Measurements from ENCODE around the gene ARRB1.

Gene ARRB1

DNA sequence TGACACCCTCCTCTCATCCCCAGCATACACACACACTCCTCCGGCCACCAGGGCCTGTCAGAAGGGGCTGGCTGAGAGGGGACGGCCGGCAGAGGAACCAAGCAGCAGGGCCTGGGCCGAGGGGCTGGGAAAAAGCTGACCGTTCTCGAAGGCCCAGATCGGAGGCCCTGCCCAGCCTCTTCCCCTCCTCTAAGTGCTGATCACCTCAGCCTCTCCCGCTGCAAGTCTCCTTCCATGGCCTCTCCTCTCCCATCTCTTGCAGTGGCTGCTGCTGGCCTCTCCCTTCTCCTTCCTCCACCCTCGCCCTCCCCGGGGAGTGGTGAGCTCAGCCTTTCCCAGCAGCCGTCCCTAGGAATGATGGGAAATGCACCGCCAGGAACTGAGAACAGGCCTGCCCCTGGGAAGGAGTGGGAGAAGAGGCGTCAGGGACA, 39.6 kb downstream of the ARRB1 start (continued):
- TF ChIP-seq, protein P1, sequence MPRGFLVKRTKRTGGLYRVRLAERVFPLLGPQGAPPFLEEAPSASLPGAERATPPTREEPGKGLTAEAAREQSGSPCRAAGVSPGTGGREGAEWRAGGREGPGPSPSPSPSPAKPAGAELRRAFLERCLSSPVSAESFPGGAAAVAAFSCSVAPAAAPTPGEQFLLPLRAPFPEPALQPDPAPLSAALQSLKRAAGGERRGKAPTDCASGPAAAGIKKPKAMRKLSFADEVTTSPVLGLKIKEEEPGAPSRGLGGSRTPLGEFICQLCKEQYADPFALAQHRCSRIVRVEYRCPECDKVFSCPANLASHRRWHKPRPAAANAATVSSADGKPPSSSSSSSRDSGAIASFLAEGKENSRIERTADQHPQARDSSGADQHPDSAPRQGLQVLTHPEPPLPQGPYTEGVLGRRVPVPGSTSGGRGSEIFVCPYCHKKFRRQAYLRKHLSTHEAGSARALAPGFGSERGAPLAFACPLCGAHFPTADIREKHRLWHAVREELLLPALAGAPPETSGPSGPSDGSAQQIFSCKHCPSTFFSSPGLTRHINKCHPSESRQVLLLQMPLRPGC (tag by site-specific recombination; IDR thresholded peaks at IDR 0.05), result no peak
- TF ChIP-seq ZNF501 (tag by site-specific recombination; IDR thresholded peaks at IDR 0.05), result no peak

DNA sequence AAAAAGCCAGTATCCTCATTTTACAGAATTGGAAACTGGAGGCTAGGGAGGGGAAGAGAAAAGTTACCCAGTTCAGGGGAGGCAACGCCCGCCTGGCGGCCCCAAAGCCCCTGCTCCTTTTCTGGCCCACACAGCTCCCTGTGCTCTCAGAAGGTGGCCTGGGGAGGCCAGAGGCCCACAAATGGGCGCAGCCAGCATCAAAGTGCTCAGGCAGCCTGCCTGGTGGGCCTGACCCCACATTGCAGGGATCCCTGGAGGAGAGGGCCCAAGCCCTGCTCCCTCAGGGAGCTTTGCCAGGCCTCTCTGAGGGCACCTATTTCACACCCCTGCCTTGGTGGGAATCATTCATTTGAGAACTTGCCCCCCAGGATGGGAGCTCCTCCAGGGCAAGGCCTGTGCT, 42.5 kb downstream of the ARRB1 start:
- ChIA-PET CTCF (interaction anchor here (0.6 to 1.4 kb wide), 3 partner anchors 15 to 61 kb away, joined by 3 to 4 read pairs (median 3); no protein-coding TSS in a partner anchor), POLR2A (no interaction called here)
- H3K27ac ChIP-seq (ENCODE audit: extremely low read depth, low read depth, low read length), result no peak overlapping the region
- H3K4me1 ChIP-seq (ENCODE audit: control insufficient read depth, insufficient read depth, low read length), result no peaks in the 10 kb centered on the region
- no peak overlapping the region for H3K4me3 ChIP-seq (ENCODE audit: low read depth, low read length)
- no peaks in the 10 kb centered on the region for H3K9me3 ChIP-seq (ENCODE audit: control insufficient read depth, insufficient read depth, low read depth, low read length)
- H3K36me3 ChIP-seq (ENCODE audit: control insufficient read depth in 2 of 2, insufficient read depth in 1 of 2, low read length in 2 of 2), result no peaks in the 10 kb centered on the region
- no peak for TF ChIP-seq ZNF555 (tag by site-specific recombination; conservative IDR thresholded peaks at IDR 0.05)
- no peak for TF ChIP-seq SCRT2 (tag by site-specific recombination; IDR thresholded peaks at IDR 0.05)
- no peak for TF ChIP-seq ZNF791 (tag by site-specific recombination; IDR thresholded peaks at IDR 0.05)
- TF ChIP-seq OSR2 (tag by site-specific recombination; IDR thresholded peaks at IDR 0.05), result no peak
- no peak for TF ChIP-seq OVOL3 (tag by site-specific recombination; IDR thresholded peaks at IDR 0.05)
- TF ChIP-seq ZNF146 (tag by site-specific recombination; IDR thresholded peaks at IDR 0.05), result no peak
- no peak for TF ChIP-seq ZNF629 (tag by site-specific recombination; IDR thresholded peaks at IDR 0.05)
- no peak for TF ChIP-seq ZFP37 (tag by site-specific recombination; IDR thresholded peaks at IDR 0.05)
- no peak for TF ChIP-seq ZNF350 (tag by site-specific recombination; IDR thresholded peaks at IDR 0.05)

DNA sequence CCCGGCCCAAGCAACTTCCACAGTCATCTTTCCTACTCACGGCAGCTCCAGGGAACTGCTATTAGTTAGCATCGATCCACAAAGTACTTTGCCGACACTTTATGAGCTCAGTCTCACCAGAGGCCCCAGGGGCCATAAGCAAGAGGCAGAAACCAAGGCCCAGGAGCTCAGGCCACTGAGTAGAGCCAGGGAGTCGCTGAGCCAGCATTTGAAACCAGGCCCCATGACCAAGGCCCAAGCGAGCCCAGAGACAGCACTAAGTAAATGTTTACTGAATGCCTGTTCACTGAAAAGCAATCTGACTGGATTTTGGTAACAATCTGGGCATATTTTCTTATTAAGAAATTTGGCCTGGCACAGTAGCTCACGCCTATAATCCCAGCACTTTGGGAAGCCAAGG, 43.3 kb downstream of the ARRB1 start:
- no peaks in the 10 kb centered on the region for H3K36me3 ChIP-seq (ENCODE audit: control insufficient read depth in 2 of 2, insufficient read depth in 1 of 2, low read length in 2 of 2)
- no peak overlapping the region for H3K27ac ChIP-seq (ENCODE audit: extremely low read depth, low read depth, low read length)
- no peaks in the 10 kb centered on the region for H3K4me1 ChIP-seq (ENCODE audit: control insufficient read depth, insufficient read depth, low read length)
- POLR2A ChIA-PET, result no interaction called here
- TF ChIP-seq KLF7 (tag by site-specific recombination; IDR thresholded peaks at IDR 0.05; ENCODE audit: borderline replicate concordance) (no peak), ZNF660 (tag by site-specific recombination; IDR thresholded peaks at IDR 0.05) (no peak), ZNF416 (tag by site-specific recombination; IDR thresholded peaks at IDR 0.05) (no peak), ZNF175 (tag by site-specific recombination; IDR thresholded peaks at IDR 0.05) (no peak), MYNN (tag by site-specific recombination; IDR thresholded peaks at IDR 0.05; ENCODE audit: borderline replicate concordance) (no peak), ZBTB8A (tag by site-specific recombination; IDR thresholded peaks at IDR 0.05) (no peak), ZNF335 (tag by site-specific recombination; conservative IDR thresholded peaks at IDR 0.05) (no peak)
- TF ChIP-seq, protein P2, sequence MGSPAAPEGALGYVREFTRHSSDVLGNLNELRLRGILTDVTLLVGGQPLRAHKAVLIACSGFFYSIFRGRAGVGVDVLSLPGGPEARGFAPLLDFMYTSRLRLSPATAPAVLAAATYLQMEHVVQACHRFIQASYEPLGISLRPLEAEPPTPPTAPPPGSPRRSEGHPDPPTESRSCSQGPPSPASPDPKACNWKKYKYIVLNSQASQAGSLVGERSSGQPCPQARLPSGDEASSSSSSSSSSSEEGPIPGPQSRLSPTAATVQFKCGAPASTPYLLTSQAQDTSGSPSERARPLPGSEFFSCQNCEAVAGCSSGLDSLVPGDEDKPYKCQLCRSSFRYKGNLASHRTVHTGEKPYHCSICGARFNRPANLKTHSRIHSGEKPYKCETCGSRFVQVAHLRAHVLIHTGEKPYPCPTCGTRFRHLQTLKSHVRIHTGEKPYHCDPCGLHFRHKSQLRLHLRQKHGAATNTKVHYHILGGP (tag by site-specific recombination; IDR thresholded peaks at IDR 0.05), result no peak
- TF ChIP-seq, protein P3, sequence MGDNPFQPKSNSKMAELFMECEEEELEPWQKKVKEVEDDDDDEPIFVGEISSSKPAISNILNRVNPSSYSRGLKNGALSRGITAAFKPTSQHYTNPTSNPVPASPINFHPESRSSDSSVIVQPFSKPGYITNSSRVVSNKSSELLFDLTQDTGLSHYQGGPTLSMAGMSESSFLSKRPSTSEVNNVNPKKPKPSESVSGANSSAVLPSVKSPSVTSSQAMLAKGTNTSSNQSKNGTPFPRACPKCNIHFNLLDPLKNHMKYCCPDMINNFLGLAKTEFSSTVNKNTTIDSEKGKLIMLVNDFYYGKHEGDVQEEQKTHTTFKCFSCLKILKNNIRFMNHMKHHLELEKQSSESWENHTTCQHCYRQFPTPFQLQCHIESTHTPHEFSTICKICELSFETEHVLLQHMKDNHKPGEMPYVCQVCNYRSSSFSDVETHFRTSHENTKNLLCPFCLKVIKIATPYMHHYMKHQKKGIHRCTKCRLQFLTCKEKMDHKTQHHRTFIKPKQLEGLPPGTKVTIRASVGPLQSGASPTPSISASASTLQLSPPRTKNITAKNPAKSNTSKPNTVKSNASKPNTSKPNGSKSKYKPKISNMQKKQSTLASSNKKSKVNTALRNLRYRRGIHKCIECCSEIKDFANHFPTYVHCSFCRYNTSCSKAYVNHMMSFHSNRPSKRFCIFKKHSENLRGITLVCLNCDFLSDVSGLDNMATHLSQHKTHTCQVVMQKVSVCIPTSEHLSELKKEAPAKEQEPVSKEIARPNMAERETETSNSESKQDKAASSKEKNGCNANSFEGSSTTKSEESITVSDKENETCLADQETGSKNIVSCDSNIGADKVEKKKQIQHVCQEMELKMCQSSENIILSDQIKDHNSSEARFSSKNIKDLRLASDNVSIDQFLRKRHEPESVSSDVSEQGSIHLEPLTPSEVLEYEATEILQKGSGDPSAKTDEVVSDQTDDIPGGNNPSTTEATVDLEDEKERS (tag by site-specific recombination; IDR thresholded peaks at IDR 0.05), result no peak
- no peak overlapping the region for H3K4me3 ChIP-seq (ENCODE audit: low read depth, low read length)
- CTCF ChIA-PET, result interaction anchor here (1.4 kb wide), 1 partner anchor 28 kb away, joined by 3 read pairs; no protein-coding TSS in a partner anchor
- H3K9me3 ChIP-seq (ENCODE audit: control insufficient read depth, insufficient read depth, low read depth, low read length), result no peaks in the 10 kb centered on the region
